Fibroblast of villous mesenchyme (primary cell): ENCODE measurements around the gene ACAP3. TPM values are rescaled to one million over a fixed set of nuclear protein-coding genes. Genes with fewer than 3 reads are reported as not detected.

Source experiments
- DNase-seq: peaks from one replicate; pipeline ENCODE4 v3.0.0-alpha.2; 2010; ENCODE audit warnings: low read depth
- H3K4me3 ChIP-seq: 2 replicates; pipeline ENCODE4 v1.5.1; 2011; ENCODE audit warnings: low read depth, mild to moderate bottlenecking, low read length
- total RNA-seq: library from RNA; depleted of rRNA; stranded (reverse); fragments of >200 nt; gene quantifications from 2 replicates; pipeline ENCODE4 v1.2.3, GENCODE V29; 2012
- TF ChIP-seq, protein P1 (sequence below): IDR thresholded peaks from 2 replicates; pipeline ENCODE4 v1.5.1; 2012; ENCODE audit warnings: low read depth, mild to moderate bottlenecking, low read length; ENCODE audit not compliant: insufficient read depth

ACAP3 gene
- total RNA-seq, 1 donor: 43.2 TPM

- DNase-seq: no peak
- TF ChIP-seq, protein P1, sequence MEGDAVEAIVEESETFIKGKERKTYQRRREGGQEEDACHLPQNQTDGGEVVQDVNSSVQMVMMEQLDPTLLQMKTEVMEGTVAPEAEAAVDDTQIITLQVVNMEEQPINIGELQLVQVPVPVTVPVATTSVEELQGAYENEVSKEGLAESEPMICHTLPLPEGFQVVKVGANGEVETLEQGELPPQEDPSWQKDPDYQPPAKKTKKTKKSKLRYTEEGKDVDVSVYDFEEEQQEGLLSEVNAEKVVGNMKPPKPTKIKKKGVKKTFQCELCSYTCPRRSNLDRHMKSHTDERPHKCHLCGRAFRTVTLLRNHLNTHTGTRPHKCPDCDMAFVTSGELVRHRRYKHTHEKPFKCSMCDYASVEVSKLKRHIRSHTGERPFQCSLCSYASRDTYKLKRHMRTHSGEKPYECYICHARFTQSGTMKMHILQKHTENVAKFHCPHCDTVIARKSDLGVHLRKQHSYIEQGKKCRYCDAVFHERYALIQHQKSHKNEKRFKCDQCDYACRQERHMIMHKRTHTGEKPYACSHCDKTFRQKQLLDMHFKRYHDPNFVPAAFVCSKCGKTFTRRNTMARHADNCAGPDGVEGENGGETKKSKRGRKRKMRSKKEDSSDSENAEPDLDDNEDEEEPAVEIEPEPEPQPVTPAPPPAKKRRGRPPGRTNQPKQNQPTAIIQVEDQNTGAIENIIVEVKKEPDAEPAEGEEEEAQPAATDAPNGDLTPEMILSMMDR: no peak
Measured at GRCh38 chr1:1343811-1344421, 36.2 kb upstream of the ACAP3 start.

GRCh38 chr1:1342584-1343115, 34.9 kb upstream of the ACAP3 start:
- no peak overlapping the region for H3K4me3 ChIP-seq
- no peak for DNase-seq
- TF ChIP-seq, protein P1: no peak

More at GRCh38 chr1:1343811-1344421, 36.2 kb upstream of the ACAP3 start:
- no peak overlapping the region for H3K4me3 ChIP-seq

GRCh38 chr1:1342061-1342562, 34.4 kb upstream of the ACAP3 start:
- H3K4me3 ChIP-seq: no peak overlapping the region
- TF ChIP-seq, protein P1: no peak
- no peak for DNase-seq

GRCh38 chr1:1341549-1342021, 33.9 kb upstream of the ACAP3 start:
- DNase-seq: no peak
- TF ChIP-seq, protein P1: no peak
- H3K4me3 ChIP-seq: no peak overlapping the region

DNA sequence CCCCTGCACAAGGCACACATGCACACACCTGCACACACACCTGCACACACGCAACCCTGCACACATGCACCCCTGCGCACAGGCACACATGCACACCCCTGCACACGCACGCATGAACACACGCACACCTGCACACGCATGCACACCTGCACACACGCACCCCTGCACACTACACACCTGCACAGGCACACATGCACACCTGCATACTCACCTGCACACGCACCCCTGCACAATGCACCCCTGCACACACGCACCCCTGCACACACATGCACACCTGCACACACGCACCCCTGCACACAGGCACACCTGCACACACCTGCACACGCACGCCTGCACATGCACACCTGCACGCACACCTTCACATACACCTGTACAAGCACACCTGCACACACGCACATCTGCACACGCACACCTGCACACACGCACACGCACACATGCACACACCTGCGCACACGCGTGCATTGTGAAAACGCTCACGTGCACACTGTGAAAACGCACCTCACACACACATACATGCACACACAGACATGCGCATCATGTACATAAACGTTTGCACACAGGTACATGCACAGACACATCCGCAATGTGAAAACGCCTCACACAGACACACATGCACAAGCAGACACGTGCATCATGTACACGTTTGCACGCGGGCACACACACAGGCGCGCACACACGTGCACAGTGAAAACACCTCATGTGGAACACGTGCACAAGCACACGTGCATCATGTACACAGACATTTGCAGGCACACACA, 33.2 kb upstream of the ACAP3 start:
- no peak overlapping the region for H3K4me3 ChIP-seq
- DNase-seq: no peak
- TF ChIP-seq, protein P1: no peak

- no peak for DNase-seq
- no peak overlapping the region for H3K4me3 ChIP-seq
- TF ChIP-seq, protein P1: no peak
Measured at GRCh38 chr1:1340185-1340584, 32.5 kb upstream of the ACAP3 start.
